Endothelial cell (in vitro differentiated cells): ENCODE data around the gene PHF21A. TPM values are rescaled to one million over a fixed set of nuclear protein-coding genes. Genes with fewer than 3 reads are reported as not detected.

ENCODE experiments used
- DNase-seq: peaks from one replicate; pipeline ENCODE4 v3.0.0; 2021; ENCODE audit warnings: low spot score
- H3K27ac Mint-ChIP-seq: one replicate; pipeline ENCODE4 v1.8.0; 2021; ENCODE audit warnings: mixed read lengths, inconsistent platforms; ENCODE audit not compliant: unreplicated experiment
- H3K27me3 Mint-ChIP-seq: one replicate; pipeline ENCODE4 v1.8.0; 2021; ENCODE audit warnings: mild to moderate bottlenecking, moderate library complexity, mixed read lengths, inconsistent platforms; ENCODE audit not compliant: unreplicated experiment
- H3K36me3 Mint-ChIP-seq: one replicate; pipeline ENCODE4 v1.8.0; 2021; ENCODE audit warnings: mild to moderate bottlenecking, low read depth, mixed read lengths, inconsistent platforms; ENCODE audit not compliant: unreplicated experiment
- H3K4me1 Mint-ChIP-seq: one replicate; pipeline ENCODE4 v1.8.0; 2021; ENCODE audit warnings: mild to moderate bottlenecking, mixed read lengths, inconsistent platforms; ENCODE audit not compliant: unreplicated experiment
- H3K4me3 Mint-ChIP-seq: one replicate; pipeline ENCODE4 v1.8.0; 2021; ENCODE audit warnings: mild to moderate bottlenecking, mixed read lengths, inconsistent platforms; ENCODE audit not compliant: unreplicated experiment
- H3K9me3 Mint-ChIP-seq: one replicate; pipeline ENCODE4 v1.8.0; 2021; ENCODE audit warnings: mixed read lengths, inconsistent platforms; ENCODE audit not compliant: unreplicated experiment
- CTCF ChIP-seq: fragments of 200-600 bp; sonication (generic); IDR thresholded peaks from one replicate; pipeline ENCODE4 v1.5.0; 2021; ENCODE audit warnings: antibody characterized with exemption; ENCODE audit not compliant: unreplicated experiment
- total RNA-seq: library from RNA; stranded (reverse); fragmentation: NEBNext Ultra II Directional; extraction: Animal tissue kit (Norgen Biotek cat#: 25700); gene quantifications from one replicate; pipeline ENCODE4 v1.2.1, GENCODE V29; 2021; ENCODE audit not compliant: unreplicated experiment

Gene PHF21A
- total RNA-seq, 1 donor from 2014 or later: 52.8 TPM

GRCh38 chr11:46142561-46142960, 21.3 kb upstream of the PHF21A start:
- Mint-ChIP-seq H3K9me3 (no peaks in the 10 kb centered on the region), H3K36me3 (no peaks in the 10 kb centered on the region), H3K27me3 (peaks cover 2% of the 10 kb centered on the region), H3K27ac (no peak overlapping the region), H3K4me1 (no peaks in the 10 kb centered on the region), H3K4me3 (no peak overlapping the region)
- DNase-seq: no peak
- TF ChIP-seq CTCF: no peak

- Mint-ChIP-seq H3K9me3 (no peaks in the 10 kb centered on the region), H3K27me3 (peaks cover 1% of the 10 kb centered on the region), H3K4me3 (no peak overlapping the region), H3K36me3 (no peaks in the 10 kb centered on the region), H3K27ac (no peak overlapping the region), H3K4me1 (no peaks in the 10 kb centered on the region)
- no peak for TF ChIP-seq CTCF
- no peak for DNase-seq
Measured at GRCh38 chr11:46141597-46141996, 20.3 kb upstream of the PHF21A start.

GRCh38 chr11:46134540-46134939, 13.3 kb upstream of the PHF21A start:
- no peaks in the 10 kb centered on the region for H3K9me3 Mint-ChIP-seq
- H3K36me3 Mint-ChIP-seq: no peaks in the 10 kb centered on the region
- H3K4me3 Mint-ChIP-seq: no peak overlapping the region
- DNase-seq: no peak
- TF ChIP-seq CTCF: no peak
- H3K27me3 Mint-ChIP-seq: peaks cover 1% of the 10 kb centered on the region
- H3K27ac Mint-ChIP-seq: no peak overlapping the region
- no peaks in the 10 kb centered on the region for H3K4me1 Mint-ChIP-seq

GRCh38 chr11:46134061-46134460, 12.8 kb upstream of the PHF21A start:
- H3K9me3 Mint-ChIP-seq: no peaks in the 10 kb centered on the region
- no peaks in the 10 kb centered on the region for H3K4me1 Mint-ChIP-seq
- H3K27me3 Mint-ChIP-seq: peaks cover 1% of the 10 kb centered on the region
- no peaks in the 10 kb centered on the region for H3K36me3 Mint-ChIP-seq
- no peak for TF ChIP-seq CTCF
- DNase-seq: no peak
- no peak overlapping the region for H3K4me3 Mint-ChIP-seq
- H3K27ac Mint-ChIP-seq: no peak overlapping the region

GRCh38 chr11:46133119-46133518, 11.9 kb upstream of the PHF21A start:
- no peak overlapping the region for H3K27ac Mint-ChIP-seq
- H3K9me3 Mint-ChIP-seq: no peaks in the 10 kb centered on the region
- peaks cover 1% of the 10 kb centered on the region for H3K27me3 Mint-ChIP-seq
- no peaks in the 10 kb centered on the region for H3K36me3 Mint-ChIP-seq
- no peak overlapping the region for H3K4me3 Mint-ChIP-seq
- no peaks in the 10 kb centered on the region for H3K4me1 Mint-ChIP-seq
- TF ChIP-seq CTCF: no peak
- DNase-seq: no peak
